K562 (cell line): Measurements from ENCODE around the gene MAGI2. TPM values are rescaled to one million over a fixed set of nuclear protein-coding genes. Genes with fewer than 3 reads are reported as not detected.

ENCODE experiments used
- ATAC-seq: fragments of 200-7000 bp; cut with Tn5 transposase; 3 replicates; pipeline ENCODE4 v1.9.1; 2020; ENCODE audit warnings: moderate library complexity
- BruUV-seq: library from RNA; stranded (reverse); fragments of 400-500 nt; replicated peaks from 2 replicates; lab custom pipeline; 2021; lab: Mats Ljungman, UMichigan
- CTCF ChIA-PET: fragments of 300-600 bp; formaldehyde crosslinking; extraction: SDS; loops from one replicate; lab custom pipeline; 2021; ENCODE audit warnings: low intra/inter-chr PET ratio; lab: Yijun Ruan, JAX
- POLR2A ChIA-PET: fragments of 300-600, 350-650 bp; sonication (Branson Sonifier 250); formaldehyde crosslinking; extraction: SDS; loops from one replicate; lab custom pipeline; 2021; ENCODE audit warnings: antibody characterized with exemption, inconsistent platforms; lab: Yijun Ruan, JAX
- DNase-seq, 4 experiments: peaks; one replicate each; pipeline versions ENCODE4 v3.0.0 to v3.0.0-alpha.2; 2011 to 2018; ENCODE audit warnings: low spot score in 3 of 4, mixed read lengths in 3 of 4; ENCODE audit errors: extremely low read depth in 1 of 4
- FAIRE-seq: peaks from 2 replicates; lab custom pipeline; 2011; peaks lifted over from hg19 to GRCh38; lab: Jason Lieb, UNC
- H2AFZ ChIP-seq: 2 replicates; pipeline ENCODE4 v1.6.0; 2011; ENCODE audit warnings: low read depth, low read length, control low read depth, inconsistent platforms
- H3K27ac ChIP-seq: fragments of 200-600 bp; 3 replicates; pipeline ENCODE4 v1.8.0; 2011; ENCODE audit warnings: low read depth, mild to moderate bottlenecking, control low read depth, inconsistent platforms, low read length, moderate library complexity, mixed read lengths; ENCODE audit errors: extremely low read depth
- H3K27me3 ChIP-seq, 2 experiments: fragments of 300-600 bp in 1 of 2; 2 replicates in 1 of 2; 3 replicates in 1 of 2; pipeline versions ENCODE4 v1.6.0 to v1.8.0; 2011; ENCODE audit warnings: inconsistent platforms in 2 of 2, low read length in 2 of 2, mild to moderate bottlenecking in 1 of 2, mixed read lengths in 1 of 2, moderate library complexity in 1 of 2; ENCODE audit not compliant: control insufficient read depth in 2 of 2, insufficient read depth in 2 of 2
- H3K36me3 ChIP-seq: fragments of 300-600 bp; 3 replicates; pipeline ENCODE4 v1.8.0; 2011; ENCODE audit warnings: mild to moderate bottlenecking, low read length, inconsistent platforms; ENCODE audit not compliant: control insufficient read depth, insufficient read depth
- H3K4me1 ChIP-seq, 2 experiments: fragments of 200-600 bp in 1 of 2; replicated peaks in 1 of 2; 2 replicates in 1 of 2; 3 replicates in 1 of 2; pipeline versions ENCODE4 v1.5.1 to v1.8.0; 2011; ENCODE audit warnings: inconsistent platforms in 2 of 2, low read length in 2 of 2, mild to moderate bottlenecking in 1 of 2, mixed read lengths in 1 of 2, moderate library complexity in 1 of 2; ENCODE audit not compliant: control insufficient read depth in 2 of 2, insufficient read depth in 2 of 2
- H3K4me2 ChIP-seq: 2 replicates; pipeline ENCODE4 v1.6.1; 2011; ENCODE audit warnings: low read length, control low read depth, inconsistent platforms, mixed read lengths; ENCODE audit not compliant: insufficient read depth
- H3K4me3 ChIP-seq: fragments of 200-600 bp; sonication (generic), shearing (Covaris generic); 2 replicates; pipeline ENCODE4 v1.5.1; 2016; ENCODE audit warnings: control low read depth, inconsistent platforms
- H3K79me2 ChIP-seq: fragments of 200-600 bp; 3 replicates; pipeline ENCODE4 v1.8.0; 2011; ENCODE audit warnings: low read length, inconsistent platforms; ENCODE audit not compliant: control insufficient read depth, insufficient read depth
- H3K9ac ChIP-seq, 2 experiments: 2 replicates each; pipeline versions ENCODE4 v1.6.0 to v1.6.1; 2011; ENCODE audit warnings: low read depth in 2 of 2, low read length in 2 of 2, control low read depth in 1 of 2, inconsistent platforms in 1 of 2, mild to moderate bottlenecking in 1 of 2, mixed read lengths in 1 of 2; ENCODE audit not compliant: insufficient read depth in 1 of 2
- H3K9me1 ChIP-seq: one replicate; pipeline ENCODE4 v1.6.0; 2011; ENCODE audit warnings: inconsistent platforms, mild to moderate bottlenecking, low read length, moderate library complexity; ENCODE audit not compliant: control insufficient read depth, insufficient read depth
- H3K9me3 ChIP-seq: replicated peaks from 2 replicates; pipeline ENCODE4 v1.5.1; 2011; ENCODE audit warnings: low read depth, low read length, inconsistent platforms; ENCODE audit not compliant: control insufficient read depth, insufficient read depth
- H4K20me1 ChIP-seq: replicated peaks from 2 replicates; pipeline ENCODE4 v1.6.1; 2011; ENCODE audit warnings: low read length, inconsistent platforms, mixed read lengths; ENCODE audit not compliant: control insufficient read depth, insufficient read depth
- FOXM1 ChIP-seq, 2 experiments: fragments of 450-650 bp in 1 of 2; sonication (generic) in 1 of 2; formaldehyde crosslinking in 1 of 2; IDR thresholded peaks; 2 replicates each; pipeline versions ENCODE4 v1.6.1 to v1.9.0; 2017 to 2022; ENCODE audit warnings: low read depth in 2 of 2, mild to moderate bottlenecking in 2 of 2, missing genetic modification reagents in 1 of 2, moderate library complexity in 1 of 2
- RBM17 ChIP-seq: fragments of 200-400 bp; formaldehyde crosslinking; IDR thresholded peaks from 2 replicates; pipeline ENCODE4 v1.6.1; 2017; ENCODE audit warnings: low read depth, mild to moderate bottlenecking, low read length, borderline replicate concordance
- SMARCE1 ChIP-seq: fragments of 450-650 bp; IDR thresholded peaks from 2 replicates; pipeline ENCODE4 v1.7.1; 2016; ENCODE audit warnings: mild to moderate bottlenecking
- TFAM ChIP-seq: fragments of 250-450 bp; sonication (Bioruptor Pico); conservative IDR thresholded peaks from 2 replicates; pipeline ENCODE4 v1.5.0; 2021; ENCODE audit warnings: mild to moderate bottlenecking, moderate library complexity
- U2AF1 ChIP-seq: fragments of 200-400 bp; formaldehyde crosslinking; optimal IDR thresholded peaks from 2 replicates; pipeline ENCODE3; 2017; ENCODE audit warnings: mild to moderate bottlenecking, low read depth, low read length, moderate library complexity
- ZFP30 ChIP-seq: fragments of 250-450 bp; sonication (Bioruptor Pico); IDR thresholded peaks from 2 replicates; pipeline ENCODE4 v1.8.0; 2022; ENCODE audit warnings: moderate library complexity, mild to moderate bottlenecking, inconsistent platforms, borderline replicate concordance
- ZNF134 ChIP-seq: fragments of 250-450 bp; sonication (Bioruptor Pico); conservative IDR thresholded peaks from 2 replicates; pipeline ENCODE4 v1.4.0; 2020
- ZNF583 ChIP-seq: fragments of 250-450 bp; sonication (Bioruptor Pico); IDR thresholded peaks from 2 replicates; pipeline ENCODE4 v1.4.0; 2020
- ZNF696 ChIP-seq: fragments of 250-450 bp; sonication (Bioruptor Pico); conservative IDR thresholded peaks from 2 replicates; pipeline ENCODE4 v1.4.0; 2020; ENCODE audit warnings: mild to moderate bottlenecking, moderate library complexity
- WGBS: fragments of 100-300 bp; shearing (Covaris generic); methylation state at CpG from one replicate; pipeline ENCODE4 v1.1.6; 2016; ENCODE audit warnings: low coverage, mixed read lengths; ENCODE audit not compliant: insufficient coverage; ENCODE audit errors: missing lambda C conversion rate; 5-methylcytosine and 5-hydroxymethylcytosine counted together
- in situ Hi-C: fragments of 300-500 bp; cut with MboI; formaldehyde crosslinking; loops from 4 replicates; pipeline ENCODE4 v1.15.0; 2018; ENCODE audit warnings: inconsistent platforms, mixed read lengths
- intact Hi-C: fragments of 100-400 bp; cut with micrococcal nuclease; formaldehyde crosslinking; loops from 2 replicates; pipeline ENCODE4 v1.14.2; 2022
- polyA plus RNA-seq, 8 experiments: library from polyadenylated mRNA; depleted of rRNA in 4 of 8; stranded (reverse) in 5 of 8; unstranded in 3 of 8; fragments of >200 nt; fragmentation: Nextera tagmentation in 2 of 8; fragmentation: Illumina TruSeq in 1 of 8; extraction: Ambion mirVana in 2 of 8; extraction: Trizol in 1 of 8; gene quantifications; 2 replicates each; pipeline versions ENCODE4 v1.2.1 to v1.2.3, GENCODE V29; 2011 to 2014; ENCODE audit warnings: inconsistent platforms in 1 of 8, missing spikeins in 1 of 8
- total RNA-seq, 7 experiments: library from RNA; depleted of rRNA in 6 of 7; stranded (reverse); fragments of >200 nt in 6 of 7; fragmentation: Illumina TruSeq in 2 of 7; extraction: Trizol in 2 of 7; gene quantifications; 2 replicates each; pipeline versions ENCODE4 v1.2.1 to v1.2.3, GENCODE V29; 2011 to 2021; ENCODE audit warnings: low replicate concordance in 1 of 7
- TF ChIP-seq, protein P1 (sequence below), 2 experiments: fragments of 450-650 bp; IDR thresholded peaks; 2 replicates each; pipeline ENCODE4 v1.6.1; 2018; ENCODE audit warnings: mild to moderate bottlenecking in 2 of 2, low read depth in 1 of 2; ENCODE audit not compliant: partially characterized antibody in 2 of 2
- TF ChIP-seq, protein P2 (sequence below): fragments of 200-800 bp; sonication (Bioruptor generic); IDR thresholded peaks from 2 replicates; pipeline ENCODE4 v1.6.1; 2016; ENCODE audit warnings: missing genetic modification characterization, missing compliant biosample characterization
- TF ChIP-seq, protein P3 (sequence below): fragments of 450-650 bp; IDR thresholded peaks from 2 replicates; pipeline ENCODE4 v1.6.1; 2014; ENCODE audit warnings: low read depth, mild to moderate bottlenecking, moderate library complexity, borderline replicate concordance

The MAGI2 gene
- total and polyA plus RNA-seq, 9 of the 15 experiments (the other 6 are each of a cell fraction or from before 2014, with no cell fraction given): 0.27 to 1.4 (median 0.70) TPM

- in situ Hi-C loops: no loop called here
- H4K20me1 ChIP-seq: no peaks in the 10 kb centered on the region
- H3K4me2 ChIP-seq: no peak overlapping the region
- H3K9ac ChIP-seq: no peak overlapping the region
- ATAC-seq (no peak), FAIRE-seq (no peak), DNase-seq (no peak)
- ChIA-PET POLR2A (no interaction called here), CTCF (no interaction called here)
- no peaks in the 10 kb centered on the region for H3K9me3 ChIP-seq
- H3K79me2 ChIP-seq: no peaks in the 10 kb centered on the region
- no peak overlapping the region for H2AFZ ChIP-seq
- no peaks in the 10 kb centered on the region for H3K27me3 ChIP-seq
- H3K27ac ChIP-seq: no peak overlapping the region
- no peaks in the 10 kb centered on the region for H3K36me3 ChIP-seq
- no TSS peak for BruUV-seq
- H3K9me1 ChIP-seq: no peaks in the 10 kb centered on the region
- no peak overlapping the region for H3K4me3 ChIP-seq
- no peaks in the 10 kb centered on the region for H3K4me1 ChIP-seq
- intact Hi-C loops: no loop called here
- WGBS: 0% methylated on average over 3 of the region's 3 CpGs
- TF ChIP-seq, protein P1, sequence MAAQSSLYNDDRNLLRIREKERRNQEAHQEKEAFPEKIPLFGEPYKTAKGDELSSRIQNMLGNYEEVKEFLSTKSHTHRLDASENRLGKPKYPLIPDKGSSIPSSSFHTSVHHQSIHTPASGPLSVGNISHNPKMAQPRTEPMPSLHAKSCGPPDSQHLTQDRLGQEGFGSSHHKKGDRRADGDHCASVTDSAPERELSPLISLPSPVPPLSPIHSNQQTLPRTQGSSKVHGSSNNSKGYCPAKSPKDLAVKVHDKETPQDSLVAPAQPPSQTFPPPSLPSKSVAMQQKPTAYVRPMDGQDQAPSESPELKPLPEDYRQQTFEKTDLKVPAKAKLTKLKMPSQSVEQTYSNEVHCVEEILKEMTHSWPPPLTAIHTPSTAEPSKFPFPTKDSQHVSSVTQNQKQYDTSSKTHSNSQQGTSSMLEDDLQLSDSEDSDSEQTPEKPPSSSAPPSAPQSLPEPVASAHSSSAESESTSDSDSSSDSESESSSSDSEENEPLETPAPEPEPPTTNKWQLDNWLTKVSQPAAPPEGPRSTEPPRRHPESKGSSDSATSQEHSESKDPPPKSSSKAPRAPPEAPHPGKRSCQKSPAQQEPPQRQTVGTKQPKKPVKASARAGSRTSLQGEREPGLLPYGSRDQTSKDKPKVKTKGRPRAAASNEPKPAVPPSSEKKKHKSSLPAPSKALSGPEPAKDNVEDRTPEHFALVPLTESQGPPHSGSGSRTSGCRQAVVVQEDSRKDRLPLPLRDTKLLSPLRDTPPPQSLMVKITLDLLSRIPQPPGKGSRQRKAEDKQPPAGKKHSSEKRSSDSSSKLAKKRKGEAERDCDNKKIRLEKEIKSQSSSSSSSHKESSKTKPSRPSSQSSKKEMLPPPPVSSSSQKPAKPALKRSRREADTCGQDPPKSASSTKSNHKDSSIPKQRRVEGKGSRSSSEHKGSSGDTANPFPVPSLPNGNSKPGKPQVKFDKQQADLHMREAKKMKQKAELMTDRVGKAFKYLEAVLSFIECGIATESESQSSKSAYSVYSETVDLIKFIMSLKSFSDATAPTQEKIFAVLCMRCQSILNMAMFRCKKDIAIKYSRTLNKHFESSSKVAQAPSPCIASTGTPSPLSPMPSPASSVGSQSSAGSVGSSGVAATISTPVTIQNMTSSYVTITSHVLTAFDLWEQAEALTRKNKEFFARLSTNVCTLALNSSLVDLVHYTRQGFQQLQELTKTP (IDR thresholded peaks at IDR 0.05; ENCODE audit: low read depth in 1 of 2, partially characterized antibody in 2 of 2): no peak
- TF ChIP-seq, protein P2, sequence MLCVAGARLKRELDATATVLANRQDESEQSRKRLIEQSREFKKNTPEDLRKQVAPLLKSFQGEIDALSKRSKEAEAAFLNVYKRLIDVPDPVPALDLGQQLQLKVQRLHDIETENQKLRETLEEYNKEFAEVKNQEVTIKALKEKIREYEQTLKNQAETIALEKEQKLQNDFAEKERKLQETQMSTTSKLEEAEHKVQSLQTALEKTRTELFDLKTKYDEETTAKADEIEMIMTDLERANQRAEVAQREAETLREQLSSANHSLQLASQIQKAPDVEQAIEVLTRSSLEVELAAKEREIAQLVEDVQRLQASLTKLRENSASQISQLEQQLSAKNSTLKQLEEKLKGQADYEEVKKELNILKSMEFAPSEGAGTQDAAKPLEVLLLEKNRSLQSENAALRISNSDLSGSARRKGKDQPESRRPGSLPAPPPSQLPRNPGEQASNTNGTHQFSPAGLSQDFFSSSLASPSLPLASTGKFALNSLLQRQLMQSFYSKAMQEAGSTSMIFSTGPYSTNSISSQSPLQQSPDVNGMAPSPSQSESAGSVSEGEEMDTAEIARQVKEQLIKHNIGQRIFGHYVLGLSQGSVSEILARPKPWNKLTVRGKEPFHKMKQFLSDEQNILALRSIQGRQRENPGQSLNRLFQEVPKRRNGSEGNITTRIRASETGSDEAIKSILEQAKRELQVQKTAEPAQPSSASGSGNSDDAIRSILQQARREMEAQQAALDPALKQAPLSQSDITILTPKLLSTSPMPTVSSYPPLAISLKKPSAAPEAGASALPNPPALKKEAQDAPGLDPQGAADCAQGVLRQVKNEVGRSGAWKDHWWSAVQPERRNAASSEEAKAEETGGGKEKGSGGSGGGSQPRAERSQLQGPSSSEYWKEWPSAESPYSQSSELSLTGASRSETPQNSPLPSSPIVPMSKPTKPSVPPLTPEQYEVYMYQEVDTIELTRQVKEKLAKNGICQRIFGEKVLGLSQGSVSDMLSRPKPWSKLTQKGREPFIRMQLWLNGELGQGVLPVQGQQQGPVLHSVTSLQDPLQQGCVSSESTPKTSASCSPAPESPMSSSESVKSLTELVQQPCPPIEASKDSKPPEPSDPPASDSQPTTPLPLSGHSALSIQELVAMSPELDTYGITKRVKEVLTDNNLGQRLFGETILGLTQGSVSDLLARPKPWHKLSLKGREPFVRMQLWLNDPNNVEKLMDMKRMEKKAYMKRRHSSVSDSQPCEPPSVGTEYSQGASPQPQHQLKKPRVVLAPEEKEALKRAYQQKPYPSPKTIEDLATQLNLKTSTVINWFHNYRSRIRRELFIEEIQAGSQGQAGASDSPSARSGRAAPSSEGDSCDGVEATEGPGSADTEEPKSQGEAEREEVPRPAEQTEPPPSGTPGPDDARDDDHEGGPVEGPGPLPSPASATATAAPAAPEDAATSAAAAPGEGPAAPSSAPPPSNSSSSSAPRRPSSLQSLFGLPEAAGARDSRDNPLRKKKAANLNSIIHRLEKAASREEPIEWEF (CRISPR knock-in tag): no peak
- TF ChIP-seq SMARCE1 (no peak), ZNF134 (no peak), U2AF1 (no peak), ZFP30 (no peak), ZNF696 (CRISPR knock-in tag) (no peak), ZNF583 (CRISPR knock-in tag) (no peak), TFAM (CRISPR knock-in tag) (no peak), FOXM1 (IDR thresholded peaks at IDR 0.05; ENCODE audit: low read depth) (no peak), FOXM1 (CRISPR knock-in tag; IDR thresholded peaks at IDR 0.05; ENCODE audit: low read depth) (no peak), RBM17 (no peak)
- TF ChIP-seq, protein P3, sequence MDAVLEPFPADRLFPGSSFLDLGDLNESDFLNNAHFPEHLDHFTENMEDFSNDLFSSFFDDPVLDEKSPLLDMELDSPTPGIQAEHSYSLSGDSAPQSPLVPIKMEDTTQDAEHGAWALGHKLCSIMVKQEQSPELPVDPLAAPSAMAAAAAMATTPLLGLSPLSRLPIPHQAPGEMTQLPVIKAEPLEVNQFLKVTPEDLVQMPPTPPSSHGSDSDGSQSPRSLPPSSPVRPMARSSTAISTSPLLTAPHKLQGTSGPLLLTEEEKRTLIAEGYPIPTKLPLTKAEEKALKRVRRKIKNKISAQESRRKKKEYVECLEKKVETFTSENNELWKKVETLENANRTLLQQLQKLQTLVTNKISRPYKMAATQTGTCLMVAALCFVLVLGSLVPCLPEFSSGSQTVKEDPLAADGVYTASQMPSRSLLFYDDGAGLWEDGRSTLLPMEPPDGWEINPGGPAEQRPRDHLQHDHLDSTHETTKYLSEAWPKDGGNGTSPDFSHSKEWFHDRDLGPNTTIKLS: no peak
These were observed 803.5 kb downstream of the MAGI2 start for GRCh38 chr7:78649976-78650375.
